ENCODE measurements around the gene SULT4A1. TPM values are rescaled to one million over a fixed set of nuclear protein-coding genes. Genes with fewer than 3 reads are reported as not detected.

The SULT4A1 gene
- total RNA-seq, 2 donors from 2014 or later, result 0.26 TPM; not detected in 1

- Histone ChIP-seq H3K36me3 (replicated peaks in 1 of 2; ENCODE audit: insufficient read depth in 1 of 2, low read depth in 2 of 2) (no peaks in the 10 kb centered on the region), H3K9me3 (no peaks in the 10 kb centered on the region), H3K4me3 (no peak overlapping the region), H3K27me3 (no peaks in the 10 kb centered on the region), H3K27ac (peak overlapping the region in 3 of 4 donors; percentile 79 to 84 (median 80)), H3K4me1 (peaks cover 16% of the 10 kb centered on the region)
- no peak for TF ChIP-seq CTCF (IDR thresholded peaks at IDR 0.05)
- TF ChIP-seq POLR2A (IDR thresholded peaks at IDR 0.05), result no peak
- intact Hi-C loops (cut with DNase I), result no loop called here
- 53 to 56% methylated on average over 14 to 17 of the region's 17 CpGs for WGBS, 2 donors
- DNase-seq (no peak), ATAC-seq (peak; percentile 21)
These were observed 38.2 kb downstream of the SULT4A1 start for GRCh38 chr22:43823911-43824665.

DNA sequence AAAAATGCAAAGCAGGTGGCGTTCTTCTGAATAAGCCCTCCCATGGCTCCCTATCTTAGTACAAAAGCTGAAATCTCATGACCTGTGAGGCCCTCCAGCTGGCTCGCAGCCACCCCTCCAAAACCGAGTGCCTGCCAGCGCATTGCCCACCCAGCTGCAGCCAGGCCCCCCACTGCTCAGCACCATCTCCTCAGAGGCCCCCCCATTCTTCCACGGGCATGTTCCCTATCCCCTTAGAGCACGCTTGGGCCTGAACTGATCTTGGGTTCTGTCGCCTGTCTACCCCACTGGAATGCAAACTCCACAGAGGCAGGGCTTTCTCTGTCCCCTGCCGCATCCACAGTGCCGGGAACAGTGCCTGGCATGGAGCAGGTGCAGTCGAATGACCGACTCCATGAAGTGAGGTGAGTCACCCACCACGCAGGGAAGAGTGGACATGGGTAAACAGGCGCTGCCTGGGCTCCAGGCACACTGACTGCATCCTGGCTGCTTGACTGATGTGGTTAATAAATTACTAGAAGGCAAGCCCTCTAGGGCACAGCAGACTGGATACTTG, 38.9 kb downstream of the SULT4A1 start:
- peak overlapping the region; percentile 45 to 84 (median 80) for H3K27ac ChIP-seq

DNA sequence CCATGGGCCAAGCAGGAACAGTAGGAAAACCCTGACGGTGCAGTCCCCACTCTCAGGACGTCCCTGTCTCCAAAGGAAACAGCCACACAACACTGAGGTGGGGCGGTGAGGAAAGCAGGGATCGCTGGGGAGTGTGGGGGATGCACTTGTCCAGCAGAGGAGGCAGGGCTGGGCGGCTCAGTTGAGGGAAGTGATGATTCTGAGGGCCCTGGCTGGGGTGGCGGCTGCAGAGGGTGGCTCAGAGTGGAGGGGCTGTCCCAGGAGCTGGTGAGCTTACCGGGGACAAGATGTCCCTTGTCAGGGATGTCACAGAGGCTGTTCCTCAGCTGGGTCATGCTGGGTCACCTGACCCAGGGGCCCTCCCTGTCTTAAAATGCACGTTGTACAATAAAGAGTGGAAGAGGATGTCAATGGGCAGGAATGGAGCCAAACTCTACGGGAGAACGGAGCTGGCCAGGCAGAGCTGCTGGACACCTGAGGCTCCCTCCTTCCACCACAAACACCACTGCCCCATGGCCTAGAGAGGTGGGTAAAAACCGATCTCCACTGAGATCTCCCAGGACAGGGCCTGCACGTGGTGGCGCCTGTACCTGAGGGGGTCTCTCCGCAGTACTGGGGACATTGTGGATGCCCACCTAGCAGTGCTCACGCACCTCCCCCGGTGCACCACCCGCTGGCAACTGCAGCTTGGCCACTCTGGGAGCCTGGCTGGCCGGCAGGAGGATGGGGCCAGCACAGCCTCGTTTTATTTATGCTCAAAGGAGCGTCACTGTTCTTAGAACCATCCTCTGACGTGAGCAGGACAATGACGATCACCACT, 40.5 kb downstream of the SULT4A1 start:
- DNase-seq, result no peak
- no peak overlapping the region for H3K27ac ChIP-seq

More for the DNA sequence above, 38.9 kb downstream of the SULT4A1 start:
- TF ChIP-seq POLR2A (IDR thresholded peaks at IDR 0.05), result peak in 2 of 3 donors; percentile 17 to 36
- TF ChIP-seq CTCF (IDR thresholded peaks at IDR 0.05), result no peak
- DNase-seq, result peak; percentile 81 to 92 (median 91)
- intact Hi-C loops (cut with DNase I), result no loop called here
- H3K36me3 ChIP-seq (replicated peaks in 1 of 2; ENCODE audit: insufficient read depth in 1 of 2, low read depth in 2 of 2), result no peaks in the 10 kb centered on the region
- no peaks in the 10 kb centered on the region for H3K27me3 ChIP-seq
- H3K4me3 ChIP-seq, result no peak overlapping the region
- no peaks in the 10 kb centered on the region for H3K9me3 ChIP-seq
- peak; percentile 92 for ATAC-seq
- peaks cover 16% of the 10 kb centered on the region for H3K4me1 ChIP-seq
- 29 to 33% methylated on average over 9 to 13 of the region's 13 CpGs for WGBS, 2 donors

DNA sequence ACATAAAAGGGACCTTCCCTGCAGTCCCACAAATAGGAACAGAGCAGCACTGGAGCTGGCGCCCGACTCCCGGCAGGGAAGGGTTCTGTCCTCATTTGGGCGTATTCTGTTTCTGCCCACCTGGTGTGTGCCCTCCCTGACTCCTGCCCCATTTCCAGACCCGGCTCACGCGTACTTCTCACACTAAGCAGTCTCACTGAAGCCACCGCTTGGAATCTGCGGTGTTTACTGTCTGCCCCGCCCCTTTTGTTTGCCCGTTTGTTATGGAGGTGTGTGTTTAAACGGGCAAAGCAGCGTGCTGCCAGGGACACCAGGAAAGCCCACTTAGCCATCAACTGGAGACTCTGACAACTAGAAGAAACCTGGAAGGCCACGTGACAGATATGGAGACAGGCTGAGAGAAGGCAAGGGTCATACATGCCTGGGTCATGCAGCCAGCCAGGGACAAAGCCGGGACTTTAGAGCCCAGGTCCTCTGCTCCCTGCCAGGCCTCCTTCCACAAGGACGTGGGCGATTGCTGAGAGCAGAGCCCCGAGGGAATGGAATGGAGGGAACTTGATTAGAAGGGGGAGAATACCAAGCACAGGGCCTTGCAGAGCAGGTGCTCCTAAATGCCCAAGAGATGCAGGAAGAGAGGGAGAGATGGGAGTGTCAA, 41.5 kb downstream of the SULT4A1 start:
- WGBS, 2 donors, result 46 to 56% methylated on average over 18 of the region's 18 CpGs
- intact Hi-C loops (cut with DNase I), result no loop called here
- ATAC-seq (no peak), DNase-seq (no peak)
- no peak overlapping the region for H3K27ac ChIP-seq
- H3K4me3 ChIP-seq, result no peak overlapping the region
- TF ChIP-seq POLR2A (IDR thresholded peaks at IDR 0.05) (no peak), CTCF (IDR thresholded peaks at IDR 0.05) (no peak)
- no peaks in the 10 kb centered on the region for H3K36me3 ChIP-seq (replicated peaks in 1 of 2; ENCODE audit: insufficient read depth in 1 of 2, low read depth in 2 of 2)
- no peaks in the 10 kb centered on the region for H3K9me3 ChIP-seq
- no peaks in the 10 kb centered on the region for H3K27me3 ChIP-seq
- H3K4me1 ChIP-seq, result peaks cover 16% of the 10 kb centered on the region

More for the DNA sequence above, 40.5 kb downstream of the SULT4A1 start:
- no peak overlapping the region for H3K4me3 ChIP-seq
- ATAC-seq, result no peak
- peaks cover 16% of the 10 kb centered on the region for H3K4me1 ChIP-seq
- 76 to 81% methylated on average over 22 of the region's 22 CpGs for WGBS, 2 donors
- intact Hi-C loops (cut with DNase I), result no loop called here
- TF ChIP-seq POLR2A (IDR thresholded peaks at IDR 0.05) (no peak), CTCF (IDR thresholded peaks at IDR 0.05) (no peak)
- no peaks in the 10 kb centered on the region for H3K27me3 ChIP-seq
- H3K36me3 ChIP-seq (replicated peaks in 1 of 2; ENCODE audit: insufficient read depth in 1 of 2, low read depth in 2 of 2), result no peaks in the 10 kb centered on the region
- H3K9me3 ChIP-seq, result no peaks in the 10 kb centered on the region

All from body of pancreas (tissue), 4 donors.